IMR-90 (cell line): ENCODE measurements around the gene KAT6B. TPM values are rescaled to one million over a fixed set of nuclear protein-coding genes. Genes with fewer than 3 reads are reported as not detected.
A peak's percentile ranks its signal among the peaks of the same experiment; 100 is the strongest.

ENCODE experiments used
- ATAC-seq: fragments of 200-7000 bp; cut with Tn5 transposase; 2 replicates; pipeline ENCODE4 v1.9.1; 2020; ENCODE audit warnings: low read depth, mild to moderate bottlenecking, moderate library complexity
- BruUV-seq: library from RNA; stranded (reverse); fragments of 400-500 nt; replicated peaks from 2 replicates; lab custom pipeline; 2021; lab: Mats Ljungman, UMichigan
- CTCF ChIA-PET: fragments of 300-600 bp; formaldehyde crosslinking; extraction: SDS; loops from one replicate; lab custom pipeline; 2021; ENCODE audit warnings: antibody characterized with exemption; lab: Yijun Ruan, JAX
- POLR2A ChIA-PET: fragments of 300-600 bp; sonication (Branson Sonifier 250); formaldehyde crosslinking; loops from one replicate; lab custom pipeline; 2022; ENCODE audit warnings: antibody characterized with exemption; ENCODE audit not compliant: unreplicated experiment; lab: Charles Lee
- DNase-seq: peaks from one replicate; pipeline ENCODE4 v3.0.0; 2013
- H2AFZ ChIP-seq: replicated peaks from 2 replicates; pipeline ENCODE3; 2013; ENCODE audit warnings: low read length, mild to moderate bottlenecking; ENCODE audit not compliant: poor library complexity
- H2AK5ac ChIP-seq: 2 replicates; pipeline ENCODE4 v1.6.1; 2013; ENCODE audit warnings: low read depth, low read length, inconsistent platforms
- H2AK9ac ChIP-seq: replicated peaks from 2 replicates; pipeline ENCODE3; 2013; ENCODE audit warnings: mild to moderate bottlenecking, low read depth, low read length, moderate library complexity; ENCODE audit not compliant: poor library complexity
- H2BK120ac ChIP-seq: 2 replicates; pipeline ENCODE4 v1.6.1; 2013; ENCODE audit warnings: low read depth, low read length, inconsistent platforms
- H2BK15ac ChIP-seq: 3 replicates; pipeline ENCODE4 v1.6.1; 2013; ENCODE audit warnings: low read depth, low read length, inconsistent platforms
- H2BK20ac ChIP-seq: 2 replicates; pipeline ENCODE4 v1.6.1; 2013; ENCODE audit warnings: low read depth, mild to moderate bottlenecking, inconsistent platforms, low read length, moderate library complexity
- H2BK5ac ChIP-seq: 2 replicates; pipeline ENCODE4 v1.6.1; 2013; ENCODE audit warnings: mild to moderate bottlenecking, low read depth, low read length, inconsistent platforms; ENCODE audit not compliant: poor library complexity, severe bottlenecking
- H3K14ac ChIP-seq: replicated peaks from 2 replicates; pipeline ENCODE4 v1.6.1; 2013; ENCODE audit warnings: low read depth, low read length, inconsistent platforms
- H3K18ac ChIP-seq: 2 replicates; pipeline ENCODE4 v1.6.1; 2013; ENCODE audit warnings: low read depth, low read length, control low read depth
- H3K23ac ChIP-seq: 2 replicates; pipeline ENCODE4 v1.6.1; 2013; ENCODE audit warnings: low read depth, low read length, inconsistent platforms
- H3K27ac ChIP-seq: 2 replicates; pipeline ENCODE4 v1.5.1; 2013; ENCODE audit warnings: mild to moderate bottlenecking, control low read depth, low read length; ENCODE audit not compliant: insufficient read depth
- H3K27me3 ChIP-seq: 2 replicates; pipeline ENCODE4 v1.6.1; 2013; ENCODE audit warnings: low read length; ENCODE audit not compliant: control insufficient read depth, insufficient read depth
- H3K36me3 ChIP-seq: 2 replicates; pipeline ENCODE4 v1.6.1; 2013; ENCODE audit warnings: low read length, mixed read lengths; ENCODE audit not compliant: control insufficient read depth, insufficient read depth
- H3K4ac ChIP-seq: 2 replicates; pipeline ENCODE4 v1.6.1; 2013; ENCODE audit warnings: low read depth, low read length, inconsistent platforms
- H3K4me1 ChIP-seq: 2 replicates; pipeline ENCODE4 v1.6.1; 2013; ENCODE audit warnings: low read length, mixed read lengths; ENCODE audit not compliant: control insufficient read depth, insufficient read depth
- H3K4me2 ChIP-seq: 2 replicates; pipeline ENCODE4 v1.6.1; 2013; ENCODE audit warnings: low read depth, mild to moderate bottlenecking, control low read depth, low read length, moderate library complexity
- H3K4me3 ChIP-seq: 2 replicates; pipeline ENCODE4 v1.5.1; 2013; ENCODE audit warnings: low read depth, mild to moderate bottlenecking, control low read depth, low read length, moderate library complexity; ENCODE audit not compliant: insufficient read depth
- H3K56ac ChIP-seq: 2 replicates; pipeline ENCODE4 v1.6.1; 2013; ENCODE audit warnings: low read length, inconsistent platforms; ENCODE audit not compliant: insufficient read depth; ENCODE audit errors: extremely low read depth
- H3K79me1 ChIP-seq, 2 experiments: 2 replicates each; pipeline ENCODE4 v1.6.1; 2013; ENCODE audit warnings: low read length in 2 of 2, inconsistent platforms in 1 of 2, low read depth in 1 of 2
- H3K9ac ChIP-seq: 2 replicates; pipeline ENCODE4 v1.6.1; 2013; ENCODE audit warnings: low read depth, low read length, control low read depth
- H3K9me1 ChIP-seq: 2 replicates; pipeline ENCODE4 v1.6.1; 2013; ENCODE audit warnings: low read length, inconsistent platforms; ENCODE audit not compliant: insufficient read depth
- H3K9me3 ChIP-seq: 2 replicates; pipeline ENCODE4 v1.6.1; 2013; ENCODE audit warnings: low read length; ENCODE audit not compliant: control insufficient read depth, insufficient read depth
- H4K20me1 ChIP-seq: 2 replicates; pipeline ENCODE4 v1.6.1; 2013; ENCODE audit warnings: low read length, inconsistent platforms; ENCODE audit not compliant: insufficient read depth
- H4K5ac ChIP-seq: 2 replicates; pipeline ENCODE4 v1.6.1; 2013; ENCODE audit warnings: mild to moderate bottlenecking, low read depth, low read length, control low read depth
- H4K8ac ChIP-seq, 2 experiments: 2 replicates each; pipeline ENCODE4 v1.6.1; 2013; ENCODE audit warnings: low read depth in 2 of 2, low read length in 2 of 2, control low read depth in 1 of 2, inconsistent platforms in 1 of 2
- H4K91ac ChIP-seq: 2 replicates; pipeline ENCODE4 v1.6.1; 2013; ENCODE audit warnings: low read depth, low read length, inconsistent platforms; ENCODE audit not compliant: insufficient read depth
- CEBPB ChIP-seq: IDR thresholded peaks from 2 replicates; pipeline ENCODE4 v1.6.1; 2012; ENCODE audit warnings: low read depth, low read length, improper control_type of control experiment
- CHD1 ChIP-seq: IDR thresholded peaks from 2 replicates; pipeline ENCODE4 v1.6.1; 2012; ENCODE audit warnings: low read depth, low read length, improper control_type of control experiment
- MAFK ChIP-seq: IDR thresholded peaks from 2 replicates; pipeline ENCODE4 v1.6.1; 2012; ENCODE audit warnings: low read depth, low read length, improper control_type of control experiment
- NFE2L2 ChIP-seq: fragments of 150-350 bp; IDR thresholded peaks from 2 replicates; pipeline ENCODE4 v1.6.1; 2016; ENCODE audit warnings: low read depth, mild to moderate bottlenecking, low read length
- POLR2A ChIP-seq: IDR thresholded peaks from 2 replicates; pipeline ENCODE4 v1.6.1; 2012; ENCODE audit warnings: mild to moderate bottlenecking, low read depth, low read length
- RAD21 ChIP-seq: IDR thresholded peaks from 2 replicates; pipeline ENCODE4 v1.6.1; 2012; ENCODE audit warnings: low read length, improper control_type of control experiment
- RCOR1 ChIP-seq: IDR thresholded peaks from 2 replicates; pipeline ENCODE4 v1.6.1; 2012; ENCODE audit warnings: mild to moderate bottlenecking, low read length, improper control_type of control experiment; ENCODE audit not compliant: insufficient replicate concordance
- RFX5 ChIP-seq: IDR thresholded peaks from 2 replicates; pipeline ENCODE4 v1.8.0; 2012; ENCODE audit warnings: low read depth, mild to moderate bottlenecking, low read length, moderate library complexity
- SMC3 ChIP-seq: fragments of 150-350 bp; IDR thresholded peaks from 2 replicates; pipeline ENCODE4 v1.6.1; 2016; ENCODE audit warnings: low read depth, mild to moderate bottlenecking, antibody characterized with exemption, low read length, moderate library complexity
- WGBS, 2 experiments: methylation state at CpG; one replicate each; pipeline versions ENCODE4 v1.1.5 to v1.1.7; 2013; ENCODE audit warnings: missing lambda C conversion rate in 2 of 2; ENCODE audit not compliant: insufficient read length in 1 of 2; ENCODE audit errors: extremely low coverage in 2 of 2; 5-methylcytosine and 5-hydroxymethylcytosine counted together
- dilution Hi-C: fragments of 300-500 bp; cut with HindIII; formaldehyde crosslinking; loops from one replicate; pipeline ENCODE4 v1.14.3; 2018; ENCODE audit warnings: low sequenced_read_pairs; ENCODE audit not compliant: unreplicated experiment
- in situ Hi-C: fragments of 300-500 bp; cut with MboI; formaldehyde crosslinking; loops from 3 replicates; pipeline ENCODE4 v1.14.3; 2019; ENCODE audit warnings: low sequenced_read_pairs, inconsistent platforms, mixed read lengths
- intact Hi-C: fragments of 100-400 bp; cut with micrococcal nuclease; formaldehyde crosslinking; loops from 2 replicates; pipeline ENCODE4 v1.10.0; 2022
- polyA plus RNA-seq, 3 experiments: library from polyadenylated mRNA; depleted of rRNA; stranded (reverse); fragments of >200 nt; gene quantifications; 2 replicates each; pipeline ENCODE4 v1.2.3, GENCODE V29; 2012; ENCODE audit warnings: low replicate concordance in 1 of 3
- total RNA-seq: library from RNA; depleted of rRNA; stranded (reverse); fragments of >200 nt; gene quantifications from 2 replicates; pipeline ENCODE4 v1.2.3, GENCODE V29; 2012
- TF ChIP-seq, protein P1 (sequence below): fragments of 150-350 bp; IDR thresholded peaks from 2 replicates; pipeline ENCODE4 v1.6.1; 2016; ENCODE audit warnings: low read depth, mild to moderate bottlenecking, low read length, moderate library complexity, borderline replicate concordance
- TF ChIP-seq, protein P2 (sequence below): fragments of 150-350 bp; IDR thresholded peaks from 2 replicates; pipeline ENCODE4 v1.6.1; 2017; ENCODE audit warnings: mild to moderate bottlenecking, antibody characterized with exemption, low read length, low read depth

The KAT6B gene
- total and polyA plus RNA-seq, 2 of the 4 experiments (the other 2 are of a cell fraction) = 8.8 to 28.1 TPM

DNA sequence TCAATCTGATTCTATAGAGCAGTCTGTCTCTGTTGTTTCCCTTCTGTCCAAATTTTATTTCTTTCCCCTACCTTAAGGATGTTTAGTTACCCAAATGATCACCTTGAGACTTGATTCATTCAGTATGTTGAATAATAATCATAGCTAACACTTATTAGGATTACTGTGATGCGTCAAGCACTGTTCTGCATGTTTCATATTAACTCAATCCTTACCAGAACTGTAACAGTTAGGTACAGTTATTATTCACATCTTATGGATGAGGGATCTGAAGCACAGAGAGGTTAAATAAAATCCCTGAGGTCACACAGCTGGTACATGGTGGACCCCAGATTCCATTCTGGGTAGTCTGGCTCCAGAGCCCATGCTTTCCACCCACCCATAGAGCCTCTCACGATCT is 187.1 kb downstream of the KAT6B start:
- H4K20me1 ChIP-seq = no peaks in the 10 kb centered on the region
- no CpG with 5 or more reads among the region's 2 CpGs for WGBS, 2 experiments
- POLR2A ChIA-PET = no interaction called here
- H3K27me3 ChIP-seq = no peaks in the 10 kb centered on the region
- no peak overlapping the region for H3K18ac ChIP-seq
- H2BK20ac ChIP-seq = no peak overlapping the region
- H3K4me3 ChIP-seq = no peak overlapping the region
- no peak overlapping the region for H3K4ac ChIP-seq
- H3K9me1 ChIP-seq = peaks cover 7% of the 10 kb centered on the region; the same call in 1 of the 2 replicates
- TF ChIP-seq, protein P1, sequence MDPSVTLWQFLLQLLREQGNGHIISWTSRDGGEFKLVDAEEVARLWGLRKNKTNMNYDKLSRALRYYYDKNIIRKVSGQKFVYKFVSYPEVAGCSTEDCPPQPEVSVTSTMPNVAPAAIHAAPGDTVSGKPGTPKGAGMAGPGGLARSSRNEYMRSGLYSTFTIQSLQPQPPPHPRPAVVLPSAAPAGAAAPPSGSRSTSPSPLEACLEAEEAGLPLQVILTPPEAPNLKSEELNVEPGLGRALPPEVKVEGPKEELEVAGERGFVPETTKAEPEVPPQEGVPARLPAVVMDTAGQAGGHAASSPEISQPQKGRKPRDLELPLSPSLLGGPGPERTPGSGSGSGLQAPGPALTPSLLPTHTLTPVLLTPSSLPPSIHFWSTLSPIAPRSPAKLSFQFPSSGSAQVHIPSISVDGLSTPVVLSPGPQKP = no peak
- TF ChIP-seq SMC3 (no peak), RCOR1 (no peak), MAFK (no peak), RAD21 (no peak), RFX5 (no peak), CHD1 (no peak), CEBPB (no peak), NFE2L2 (no peak), POLR2A (no peak)
- TF ChIP-seq, protein P2, sequence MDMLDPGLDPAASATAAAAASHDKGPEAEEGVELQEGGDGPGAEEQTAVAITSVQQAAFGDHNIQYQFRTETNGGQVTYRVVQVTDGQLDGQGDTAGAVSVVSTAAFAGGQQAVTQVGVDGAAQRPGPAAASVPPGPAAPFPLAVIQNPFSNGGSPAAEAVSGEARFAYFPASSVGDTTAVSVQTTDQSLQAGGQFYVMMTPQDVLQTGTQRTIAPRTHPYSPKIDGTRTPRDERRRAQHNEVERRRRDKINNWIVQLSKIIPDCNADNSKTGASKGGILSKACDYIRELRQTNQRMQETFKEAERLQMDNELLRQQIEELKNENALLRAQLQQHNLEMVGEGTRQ = no peak
- intact Hi-C loops = no loop called here
- H3K9ac ChIP-seq = no peak overlapping the region
- H2AFZ ChIP-seq = no peak overlapping the region
- no peak overlapping the region for H3K56ac ChIP-seq
- H3K27ac ChIP-seq = no peak overlapping the region
- peaks cover 23% of the 10 kb centered on the region; the same call in 1 of the 2 replicates for H3K36me3 ChIP-seq
- H2BK5ac ChIP-seq = no peak overlapping the region
- no peak overlapping the region for H4K5ac ChIP-seq
- H3K23ac ChIP-seq = no peak overlapping the region
- H3K9me3 ChIP-seq = no peaks in the 10 kb centered on the region
- in situ Hi-C loops = no loop called here
- peaks cover 8 to 34% of the 10 kb centered on the region in 2 experiments; a peak in 3 of 4 replicates for H3K79me1 ChIP-seq
- dilution Hi-C loops = no loop called here
- BruUV-seq = no TSS peak
- H2BK15ac ChIP-seq = no peak overlapping the region
- H2BK120ac ChIP-seq = no peak overlapping the region
- no peak overlapping the region for H2AK9ac ChIP-seq
- H3K4me1 ChIP-seq = no peaks in the 10 kb centered on the region
- CTCF ChIA-PET = interaction anchor here (0.7 kb wide), 1 partner anchor 134 kb away, joined by 3 read pairs; no protein-coding TSS in a partner anchor
- ATAC-seq (no peak), DNase-seq (no peak)
- no peak overlapping the region for H2AK5ac ChIP-seq
- H3K14ac ChIP-seq = 0 out of 2 replicates have a peak overlapping the region, but pooled peaks have one; percentile 7
- no peak overlapping the region for H4K91ac ChIP-seq
- no peak overlapping the region for H3K4me2 ChIP-seq
- H4K8ac ChIP-seq = no peak overlapping the region
